NB4 (cell line): ENCODE data around the gene ARFRP1.
A peak's percentile ranks its signal among the peaks of the same experiment; 100 is the strongest.

ENCODE experiments used
- DNase-seq: peaks from one replicate; pipeline ENCODE4 v3.0.0; 2010; ENCODE audit warnings: low read depth
- H3K4me3 ChIP-seq: one replicate; pipeline ENCODE4 v1.5.1; 2011; ENCODE audit warnings: mild to moderate bottlenecking, low read depth, low read length, moderate library complexity
- MYC ChIP-seq: IDR thresholded peaks from 2 replicates; pipeline ENCODE4 v1.6.1; 2011; ENCODE audit warnings: low read depth, low read length
- POLR2A ChIP-seq: IDR thresholded peaks from 2 replicates; pipeline ENCODE4 v1.6.1; 2011; ENCODE audit warnings: mild to moderate bottlenecking; ENCODE audit not compliant: insufficient read length; ENCODE audit errors: extremely low read depth
- TF ChIP-seq, protein P1 (sequence below): IDR thresholded peaks from one replicate; pipeline ENCODE4 v1.5.1; 2012; ENCODE audit warnings: low read depth, low read length
- TF ChIP-seq, protein P2 (sequence below): IDR thresholded peaks from 2 replicates; pipeline ENCODE4 v1.6.1; 2011; ENCODE audit warnings: low read depth, low read length

The ARFRP1 gene

DNA sequence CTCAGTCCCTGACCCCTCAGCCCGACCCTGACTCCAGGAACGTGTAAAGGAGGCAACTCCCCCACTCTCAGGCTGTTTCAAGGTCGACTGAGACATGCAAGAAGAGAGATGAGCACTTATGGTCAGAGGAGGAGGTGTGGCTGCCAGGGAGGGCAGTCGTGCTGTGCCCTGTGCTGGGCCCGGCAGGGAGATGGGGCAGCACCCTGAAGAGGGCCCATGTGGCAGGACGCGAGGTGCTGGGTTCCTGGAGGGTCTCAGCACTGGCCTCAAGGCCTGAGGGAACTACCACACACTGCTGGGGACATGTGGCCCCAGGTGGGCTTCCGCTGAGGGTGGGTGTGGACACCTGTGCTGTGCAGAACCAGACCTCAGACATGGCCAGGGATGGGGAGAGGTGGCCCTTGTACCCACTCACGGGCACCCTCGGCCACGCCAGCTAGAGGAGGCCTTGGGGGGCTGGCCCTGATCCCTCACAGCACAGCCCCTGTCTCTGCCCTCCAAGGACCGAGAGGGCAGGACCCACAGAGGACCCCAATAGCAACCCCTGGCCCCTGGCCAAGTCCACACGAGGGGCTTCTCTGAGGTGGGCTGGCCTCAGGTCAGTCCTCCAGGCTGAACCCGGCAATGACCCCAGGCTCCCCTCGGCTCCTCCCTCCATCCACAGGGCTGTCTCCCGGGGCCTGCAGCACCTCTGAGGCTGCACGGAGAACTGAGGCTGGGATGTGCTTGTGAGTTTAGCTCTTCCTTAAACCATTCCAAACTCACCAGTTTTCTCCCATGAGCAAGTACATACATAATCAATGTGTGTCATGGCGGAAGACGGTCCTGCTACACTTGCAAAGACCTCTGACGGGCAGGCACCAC, 40.5 kb upstream of the ARFRP1 start:
- H3K4me3 ChIP-seq: no peak overlapping the region
- peak; percentile 2 for DNase-seq
- no peak for TF ChIP-seq MYC
- TF ChIP-seq, protein P1, sequence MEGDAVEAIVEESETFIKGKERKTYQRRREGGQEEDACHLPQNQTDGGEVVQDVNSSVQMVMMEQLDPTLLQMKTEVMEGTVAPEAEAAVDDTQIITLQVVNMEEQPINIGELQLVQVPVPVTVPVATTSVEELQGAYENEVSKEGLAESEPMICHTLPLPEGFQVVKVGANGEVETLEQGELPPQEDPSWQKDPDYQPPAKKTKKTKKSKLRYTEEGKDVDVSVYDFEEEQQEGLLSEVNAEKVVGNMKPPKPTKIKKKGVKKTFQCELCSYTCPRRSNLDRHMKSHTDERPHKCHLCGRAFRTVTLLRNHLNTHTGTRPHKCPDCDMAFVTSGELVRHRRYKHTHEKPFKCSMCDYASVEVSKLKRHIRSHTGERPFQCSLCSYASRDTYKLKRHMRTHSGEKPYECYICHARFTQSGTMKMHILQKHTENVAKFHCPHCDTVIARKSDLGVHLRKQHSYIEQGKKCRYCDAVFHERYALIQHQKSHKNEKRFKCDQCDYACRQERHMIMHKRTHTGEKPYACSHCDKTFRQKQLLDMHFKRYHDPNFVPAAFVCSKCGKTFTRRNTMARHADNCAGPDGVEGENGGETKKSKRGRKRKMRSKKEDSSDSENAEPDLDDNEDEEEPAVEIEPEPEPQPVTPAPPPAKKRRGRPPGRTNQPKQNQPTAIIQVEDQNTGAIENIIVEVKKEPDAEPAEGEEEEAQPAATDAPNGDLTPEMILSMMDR: no peak
- no peak for TF ChIP-seq POLR2A
- TF ChIP-seq, protein P2, sequence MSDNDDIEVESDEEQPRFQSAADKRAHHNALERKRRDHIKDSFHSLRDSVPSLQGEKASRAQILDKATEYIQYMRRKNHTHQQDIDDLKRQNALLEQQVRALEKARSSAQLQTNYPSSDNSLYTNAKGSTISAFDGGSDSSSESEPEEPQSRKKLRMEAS: no peak

DNA sequence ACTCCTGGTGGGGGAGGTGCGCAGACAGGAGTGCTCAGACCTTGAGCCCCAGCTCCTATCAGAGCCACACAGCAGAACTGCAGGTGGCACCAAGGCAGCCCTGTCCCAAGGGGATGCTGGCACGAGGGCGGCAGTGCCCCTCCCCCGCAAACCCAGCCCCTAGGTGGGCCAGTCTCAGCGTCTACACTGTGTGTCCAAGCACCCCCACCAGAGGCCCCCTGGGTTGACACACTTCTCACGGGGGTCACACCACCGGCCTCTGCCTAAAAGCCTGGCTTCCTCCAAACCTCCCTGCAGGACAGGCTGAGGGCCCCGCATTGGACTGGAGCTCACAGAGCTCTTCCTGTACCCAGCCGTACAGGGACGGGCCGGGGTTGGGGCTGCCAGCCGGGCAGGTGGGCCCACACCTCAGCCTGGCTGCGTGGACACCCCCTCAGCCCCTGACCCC, 39.9 kb upstream of the ARFRP1 start:
- TF ChIP-seq POLR2A (no peak), MYC (no peak)
- TF ChIP-seq, protein P2: no peak
- TF ChIP-seq, protein P1: no peak
- DNase-seq: no peak
- H3K4me3 ChIP-seq: no peak overlapping the region

DNA sequence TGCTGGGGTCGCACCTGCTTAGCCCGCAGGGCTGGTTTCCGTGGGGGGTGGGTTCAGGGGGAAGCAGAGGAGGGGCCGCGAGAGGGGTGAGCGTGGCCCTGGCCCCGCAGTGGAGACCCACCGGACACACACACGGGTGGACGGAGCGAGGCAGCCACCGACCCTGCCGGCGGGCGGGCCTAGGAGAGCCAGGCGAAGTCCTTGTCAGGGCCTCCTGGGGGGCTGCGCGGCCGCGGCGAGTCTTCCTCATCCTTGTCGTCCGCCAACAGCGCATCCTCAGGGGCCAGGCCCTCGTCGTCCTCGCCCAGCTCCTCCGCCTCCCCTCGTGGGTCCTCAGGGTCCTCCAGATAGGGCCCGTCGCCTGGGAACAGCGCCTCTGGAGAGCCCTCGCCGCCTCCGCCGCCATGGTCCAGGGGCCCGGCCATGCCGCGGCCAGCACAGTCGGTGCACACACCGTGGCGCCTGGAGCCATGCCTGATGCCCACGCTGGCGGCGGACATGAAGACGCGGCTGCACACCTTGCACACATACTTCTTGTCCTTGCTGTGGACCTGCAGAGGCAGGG, 39.1 kb upstream of the ARFRP1 start:
- TF ChIP-seq MYC: no peak
- TF ChIP-seq, protein P1: no peak
- TF ChIP-seq, protein P2: no peak
- no peak for TF ChIP-seq POLR2A
- no peak overlapping the region for H3K4me3 ChIP-seq
- no peak for DNase-seq

DNA sequence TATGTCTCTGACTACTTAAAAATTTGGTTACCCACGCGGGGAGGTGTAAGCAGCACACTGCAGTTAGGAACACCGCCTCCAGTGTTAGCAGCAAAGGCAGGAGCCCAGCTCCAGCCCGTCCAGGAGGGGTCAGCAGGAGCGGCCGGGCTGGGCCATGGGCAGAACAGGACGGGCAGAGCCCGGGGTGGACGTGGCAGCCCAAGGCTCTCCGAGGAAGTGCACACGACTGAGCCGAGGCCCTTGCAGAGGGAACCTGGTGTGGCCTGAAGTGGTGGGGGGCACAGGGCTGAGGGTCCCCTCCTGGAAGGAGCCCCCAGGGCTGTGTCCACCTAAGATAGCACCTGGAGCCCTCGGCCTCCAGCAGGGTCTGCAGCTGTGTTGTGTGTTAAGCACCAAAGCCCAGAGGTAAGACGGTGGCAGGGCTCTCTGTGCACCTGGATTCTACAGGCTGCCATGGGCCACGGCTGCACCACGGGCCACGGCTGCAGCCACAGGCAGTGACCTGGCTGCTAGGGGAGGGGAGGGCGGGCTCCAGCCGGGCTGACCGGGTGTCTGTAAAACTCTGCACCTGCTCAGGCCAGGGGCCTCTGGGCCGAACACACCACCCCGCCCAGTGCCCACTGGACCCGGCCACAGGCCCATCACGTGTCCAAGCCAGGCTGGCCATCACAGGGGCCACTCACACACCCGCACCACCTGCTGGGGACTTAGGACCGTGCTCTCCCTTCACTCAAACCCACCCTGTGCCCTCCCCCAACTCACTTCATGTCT, 38.4 kb upstream of the ARFRP1 start:
- DNase-seq: no peak
- TF ChIP-seq, protein P1: no peak
- TF ChIP-seq MYC: no peak
- TF ChIP-seq, protein P2: no peak
- no peak for TF ChIP-seq POLR2A
- no peak overlapping the region for H3K4me3 ChIP-seq

DNA sequence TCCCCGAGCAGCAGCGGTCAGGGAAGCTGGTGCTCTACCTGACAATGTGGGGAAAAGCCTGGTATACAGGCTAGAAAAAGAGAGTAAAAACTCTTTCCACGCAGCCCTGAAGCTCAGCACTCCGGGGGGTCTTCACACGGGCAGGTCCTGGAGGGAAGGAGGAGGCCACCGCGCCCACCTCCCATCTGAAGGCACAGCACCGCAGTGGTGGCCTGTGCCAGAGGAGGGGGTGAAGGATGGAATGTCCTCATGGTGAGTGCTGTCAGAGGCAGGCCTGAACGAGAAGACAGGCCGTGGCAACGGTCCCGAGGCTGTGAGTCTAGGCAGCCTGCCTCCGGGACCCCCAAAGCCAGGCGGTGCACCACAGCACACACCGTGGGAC, 37.6 kb upstream of the ARFRP1 start:
- TF ChIP-seq MYC: no peak
- TF ChIP-seq, protein P1: no peak
- TF ChIP-seq POLR2A: no peak
- TF ChIP-seq, protein P2: no peak
- H3K4me3 ChIP-seq: no peak overlapping the region
- no peak for DNase-seq
